SHP77 treated with DMSO at 0.1 percent for 48 hours (cell line): Measurements from ENCODE around the gene NTM.

Experiments used
- DNase-seq: peaks from one replicate; lab custom pipeline; 2025; lab: John Stamatoyannopoulos, UW

The NTM gene

DNA sequence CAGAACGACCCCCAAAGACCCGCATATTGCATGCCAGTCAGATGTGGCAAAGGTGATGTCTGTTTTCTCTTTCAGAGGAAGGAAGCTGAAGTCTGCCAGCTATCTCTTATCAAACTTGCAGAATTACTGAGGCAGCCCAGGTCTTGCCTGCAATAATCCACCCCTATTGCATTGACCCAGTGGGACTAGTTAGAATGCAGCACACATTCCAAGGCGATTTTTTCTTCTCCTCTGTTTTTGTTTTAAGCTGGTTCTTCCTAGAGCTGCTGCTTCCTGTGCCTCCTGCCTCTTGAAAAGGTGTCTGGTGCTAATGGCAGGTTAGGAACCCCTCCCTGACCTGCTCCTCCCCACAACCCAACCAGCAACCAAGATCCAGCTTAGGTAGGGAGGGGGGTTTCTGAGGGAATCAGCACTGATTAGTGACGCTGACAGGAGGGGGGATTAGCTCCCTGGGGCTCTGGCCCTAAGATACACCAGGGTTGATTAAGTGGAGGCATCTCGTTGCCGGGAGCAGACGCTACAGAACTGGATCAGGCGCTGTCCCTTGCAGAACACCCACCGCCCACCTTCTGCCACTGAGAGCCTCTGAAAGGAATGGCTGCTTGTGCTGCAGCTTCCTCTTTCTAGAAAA lies 2.8 kb downstream of the NTM start:
- no peak for DNase-seq

DNA sequence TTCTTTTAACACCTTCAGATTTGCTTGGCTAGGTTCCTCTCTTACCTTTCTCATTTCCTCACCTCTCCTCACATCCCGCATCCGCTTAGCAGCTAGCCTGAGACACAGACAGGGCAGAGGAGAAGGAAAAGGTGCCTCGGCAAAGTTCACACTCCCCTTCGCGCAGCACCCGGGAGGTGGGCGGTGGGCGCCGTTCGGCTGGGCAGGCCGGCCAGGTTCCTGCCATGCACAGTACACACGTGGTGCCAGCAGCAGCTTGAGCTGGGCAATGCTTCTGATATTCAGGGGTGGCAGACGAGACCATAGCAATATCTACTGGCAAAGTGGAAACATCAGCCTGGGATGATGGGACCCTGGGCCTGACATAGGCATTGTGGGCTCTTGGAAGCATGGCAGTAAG lies 3.3 kb downstream of the NTM start:
- no peak for DNase-seq

- DNase-seq: no peak
Measured at GRCh38 chr11:131375421-131375820, 5.0 kb downstream of the NTM start.

- no peak for DNase-seq
Measured at GRCh38 chr11:131375915-131376314, 5.5 kb downstream of the NTM start.

DNA sequence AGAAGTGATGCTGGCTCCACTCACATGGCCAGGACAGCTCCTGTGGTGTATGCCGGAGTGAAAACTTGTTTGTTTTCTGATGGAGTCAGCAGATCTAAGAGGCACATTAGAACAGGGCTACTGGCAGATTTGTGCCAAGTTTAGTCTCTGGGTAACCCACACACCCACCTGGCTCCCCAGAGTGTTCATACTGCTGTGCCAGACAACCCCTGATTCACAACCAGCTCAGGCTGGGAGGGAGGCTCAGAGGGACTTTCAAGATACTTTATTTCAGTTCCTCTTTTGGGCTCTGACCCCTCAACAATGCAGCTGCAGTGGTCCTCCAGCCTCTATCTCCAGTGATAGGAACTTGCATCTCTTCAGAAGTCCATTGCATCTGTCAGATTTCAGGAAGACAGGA lies 8.5 kb downstream of the NTM start:
- DNase-seq: no peak

GRCh38 chr11:131385763-131386390 lies 15.5 kb downstream of the NTM start:
- no peak for DNase-seq

DNA sequence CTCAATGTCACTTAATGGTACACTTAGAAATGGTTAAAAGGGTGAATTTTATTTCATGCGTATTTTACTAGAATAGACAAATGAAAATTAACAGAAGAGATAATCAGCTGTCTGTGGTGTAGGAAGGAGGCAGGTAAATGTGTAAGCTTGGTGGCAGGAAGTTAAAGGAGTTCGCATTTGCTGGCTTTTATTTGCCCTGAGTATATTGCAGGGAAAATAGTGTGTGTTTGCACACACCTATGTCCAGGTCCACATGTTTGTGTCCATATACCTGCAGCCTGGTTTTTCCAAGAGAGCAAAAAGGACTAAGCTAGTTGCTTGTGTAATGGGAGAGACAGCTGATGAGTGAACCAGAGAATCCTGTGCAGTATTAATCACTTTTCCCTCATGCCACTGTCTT lies 16.0 kb downstream of the NTM start:
- DNase-seq: no peak

GRCh38 chr11:131388030-131388429 lies 17.6 kb downstream of the NTM start:
- DNase-seq: no peak

GRCh38 chr11:131389582-131389981 lies 19.2 kb downstream of the NTM start:
- no peak for DNase-seq

GRCh38 chr11:131391176-131391575 lies 20.8 kb downstream of the NTM start:
- no peak for DNase-seq

- no peak for DNase-seq
Measured at GRCh38 chr11:131392528-131393255, 22.3 kb downstream of the NTM start.

GRCh38 chr11:131393691-131394090 lies 23.3 kb downstream of the NTM start:
- DNase-seq: no peak

DNA sequence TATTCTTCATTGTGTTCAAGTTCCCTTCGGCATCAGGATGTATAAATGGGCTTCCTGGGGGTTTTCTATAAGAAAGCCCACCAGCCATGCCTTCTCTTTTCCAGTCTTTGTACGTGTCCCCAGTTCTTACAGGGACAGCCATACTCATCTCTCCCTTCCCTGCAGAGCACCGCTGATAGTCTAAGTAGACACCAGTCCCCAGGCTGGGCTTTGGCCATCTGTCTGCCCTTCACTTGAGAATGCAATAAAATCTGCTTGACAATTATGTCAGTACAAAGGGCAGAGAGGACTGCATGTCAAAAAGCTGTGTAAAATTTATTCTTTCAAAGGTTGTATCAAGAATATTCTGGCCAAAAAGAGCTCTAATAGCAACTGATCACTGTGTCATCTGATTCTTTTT lies 27.3 kb downstream of the NTM start:
- no peak for DNase-seq

DNA sequence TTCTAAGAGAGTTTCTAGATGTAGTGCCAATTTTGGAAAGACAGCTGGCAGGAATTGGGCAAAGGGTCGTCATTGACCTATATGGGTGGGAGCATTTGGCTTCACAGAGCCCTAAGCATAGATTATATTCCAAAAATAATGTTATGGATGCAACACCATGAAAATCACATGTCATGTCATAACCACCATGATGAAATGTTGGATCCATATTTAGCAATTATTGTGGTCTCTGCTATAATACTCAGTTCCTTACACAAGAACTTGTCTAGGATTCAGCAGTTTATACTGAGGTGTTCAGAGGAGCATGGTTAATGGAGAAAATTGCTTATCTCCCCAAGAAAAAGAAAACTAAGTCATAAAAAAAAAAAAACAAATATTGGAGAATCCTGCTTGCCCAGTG lies 31.6 kb downstream of the NTM start:
- no peak for DNase-seq

DNA sequence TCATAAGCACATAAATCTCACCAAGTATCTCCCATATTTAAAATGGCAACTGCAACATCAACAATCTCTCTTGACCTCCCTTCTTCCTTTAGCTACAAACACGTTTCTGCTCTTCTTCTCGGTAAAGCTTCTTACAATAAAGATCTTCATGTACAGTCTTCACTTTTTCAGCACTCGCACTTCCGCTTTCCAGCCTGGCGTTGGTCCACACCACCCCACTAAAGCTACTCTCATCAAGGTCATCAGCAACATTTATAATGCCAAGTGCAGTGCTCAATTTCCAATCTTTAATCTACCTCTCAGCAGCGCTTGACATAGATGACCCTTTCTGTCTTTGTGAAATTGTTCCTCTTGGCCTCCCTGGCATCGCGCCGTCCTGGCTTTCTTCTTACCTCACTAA lies 33.6 kb downstream of the NTM start:
- no peak for DNase-seq

DNA sequence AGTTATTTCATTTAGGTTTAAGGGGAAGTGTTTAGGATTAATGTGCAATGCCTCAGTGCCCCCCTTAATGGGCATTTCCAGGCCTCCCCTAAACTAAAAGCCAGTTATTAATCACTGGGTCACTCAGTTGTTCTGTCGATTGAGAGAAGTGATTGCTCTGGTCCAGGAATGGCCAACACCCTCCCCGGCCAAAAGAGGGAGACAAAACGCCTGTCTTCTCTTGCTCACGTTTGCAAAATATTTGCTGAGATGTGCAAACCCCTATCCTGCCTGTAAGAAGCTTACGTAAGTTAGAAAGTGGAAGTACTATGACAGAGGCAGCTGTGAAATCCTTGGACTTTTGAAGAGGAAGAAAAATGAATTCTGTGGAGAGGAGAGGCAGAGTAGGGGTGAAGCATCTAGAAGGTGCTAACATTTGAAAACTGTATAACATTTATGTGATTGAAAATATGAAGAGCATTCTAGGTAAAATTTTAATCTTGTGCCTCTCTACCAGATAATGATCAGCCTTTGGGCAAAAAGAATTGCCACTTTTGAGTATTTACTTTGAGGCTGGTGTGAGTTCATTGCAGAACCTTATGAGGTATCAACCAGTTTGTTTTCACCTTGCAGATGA lies 37.7 kb downstream of the NTM start:
- no peak for DNase-seq

DNA sequence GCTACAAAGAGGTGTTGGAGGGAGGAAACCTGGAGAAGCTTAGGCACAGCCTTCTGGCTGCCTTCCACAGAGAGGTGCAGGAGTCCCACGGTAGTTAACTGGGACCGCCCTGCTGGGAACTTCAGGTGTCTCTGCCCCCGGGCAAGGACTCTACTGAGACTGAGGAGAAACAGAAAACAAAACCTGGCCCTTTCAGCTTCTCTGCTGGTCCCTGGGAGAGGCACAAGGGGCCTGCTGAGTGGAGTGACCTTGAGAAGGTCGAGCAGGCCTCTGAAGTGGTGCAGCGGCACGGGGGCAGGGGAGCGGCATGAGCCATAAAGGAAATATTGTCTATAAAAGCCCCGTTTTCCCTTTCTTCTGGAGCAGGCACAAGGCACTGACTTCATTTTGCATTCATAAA lies 38.9 kb downstream of the NTM start:
- no peak for DNase-seq

GRCh38 chr11:131411636-131412035 lies 41.2 kb downstream of the NTM start:
- DNase-seq: no peak

GRCh38 chr11:131412061-131412460 lies 41.6 kb downstream of the NTM start:
- DNase-seq: no peak

DNA sequence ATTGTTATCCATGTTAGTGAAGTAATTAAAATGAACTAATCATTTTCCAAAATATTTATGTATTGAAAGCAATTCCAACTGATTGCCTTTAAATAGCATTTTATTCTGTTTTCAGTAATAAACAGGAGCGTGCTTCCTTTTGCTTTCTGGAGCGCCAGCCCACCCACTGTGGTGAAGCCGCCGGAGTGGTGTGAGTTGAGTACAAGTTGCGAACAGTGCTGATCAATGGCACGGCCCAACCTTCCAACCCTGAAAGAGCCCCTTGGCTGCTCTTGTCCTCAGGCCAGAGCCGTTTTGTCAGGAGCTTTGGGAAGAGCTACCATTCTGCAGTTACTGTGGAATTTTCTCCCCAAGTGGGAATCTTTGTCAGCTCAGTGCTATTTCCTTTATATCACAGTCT lies 42.8 kb downstream of the NTM start:
- DNase-seq: no peak

GRCh38 chr11:131418189-131418588 lies 47.8 kb downstream of the NTM start:
- no peak for DNase-seq

GRCh38 chr11:131421066-131421855 lies 50.8 kb downstream of the NTM start:
- no peak for DNase-seq
